H1 (cell line): ENCODE measurements around the gene CCDC82. TPM values are rescaled to one million over a fixed set of nuclear protein-coding genes. Genes with fewer than 3 reads are reported as not detected.
A peak's percentile ranks its signal among the peaks of the same experiment; 100 is the strongest.

Experiments
- CTCF ChIA-PET: fragments of 300-600 bp; sonication (Branson Sonifier 250); formaldehyde crosslinking; loops from one replicate; lab custom pipeline; 2021; ENCODE audit not compliant: partially characterized antibody; lab: Charles Lee
- POLR2A ChIA-PET: fragments of 300-600 bp; sonication (Branson Sonifier 250); formaldehyde crosslinking; loops from one replicate; lab custom pipeline; 2021; ENCODE audit warnings: inconsistent platforms; ENCODE audit not compliant: partially characterized antibody; lab: Charles Lee
- DNase-seq, 2 experiments: peaks; one replicate each; pipeline versions ENCODE4 v3.0.0 to v3.0.0-alpha.2; 2010 to 2022; ENCODE audit warnings: low spot score in 2 of 2, low read depth in 1 of 2, mixed read lengths in 1 of 2
- FAIRE-seq: peaks from 2 replicates; lab custom pipeline; 2011; peaks lifted over from hg19 to GRCh38; lab: Jason Lieb, UNC
- H2AFZ ChIP-seq: 2 replicates; pipeline ENCODE4 v1.8.1; 2012; ENCODE audit warnings: low read length, inconsistent platforms
- H2AK5ac ChIP-seq: 2 replicates; pipeline ENCODE4 v1.6.1; 2013; ENCODE audit warnings: low read depth, low read length
- H2BK120ac ChIP-seq: replicated peaks from 2 replicates; pipeline ENCODE3; 2013; ENCODE audit warnings: low read depth, low read length, inconsistent platforms
- H2BK12ac ChIP-seq: 2 replicates; pipeline ENCODE4 v1.6.1; 2013; ENCODE audit warnings: low read depth, low read length
- H2BK15ac ChIP-seq: 2 replicates; pipeline ENCODE4 v1.6.1; 2013; ENCODE audit warnings: low read length
- H2BK20ac ChIP-seq: 2 replicates; pipeline ENCODE4 v1.6.1; 2013; ENCODE audit warnings: low read length
- H2BK5ac ChIP-seq: 2 replicates; pipeline ENCODE4 v1.6.1; 2013; ENCODE audit warnings: low read depth, low read length
- H3K14ac ChIP-seq: 2 replicates; pipeline ENCODE4 v1.6.1; 2013; ENCODE audit warnings: inconsistent platforms; ENCODE audit not compliant: insufficient read length
- H3K18ac ChIP-seq: 2 replicates; pipeline ENCODE4 v1.6.1; 2013; ENCODE audit warnings: low read length; ENCODE audit errors: extremely low read depth
- H3K23ac ChIP-seq: 2 replicates; pipeline ENCODE4 v1.6.1; 2013; ENCODE audit warnings: inconsistent platforms; ENCODE audit not compliant: insufficient read length
- H3K23me2 ChIP-seq: 2 replicates; pipeline ENCODE4 v1.6.1; 2013; ENCODE audit warnings: low read depth, low read length
- H3K27ac ChIP-seq: 2 replicates; pipeline ENCODE4 v1.6.1; 2011; ENCODE audit warnings: low read depth, low read length, inconsistent platforms
- H3K27me3 ChIP-seq, 4 experiments: replicated peaks in 1 of 4; 1 replicate in 1 of 4; 2 replicates in 3 of 4; pipeline versions ENCODE4 v1.6.1 to v1.8.1; 2011 to 2013; ENCODE audit warnings: low read length in 3 of 4, mild to moderate bottlenecking in 3 of 4, inconsistent platforms in 2 of 4, mixed read lengths in 2 of 4, moderate library complexity in 1 of 4; ENCODE audit not compliant: control insufficient read depth in 3 of 4, insufficient read depth in 3 of 4; ENCODE audit errors: extremely low read depth in 1 of 4
- H3K36me3 ChIP-seq, 4 experiments: 2 replicates each; pipeline versions ENCODE4 v1.6.1 to v1.8.1; 2011 to 2013; ENCODE audit warnings: mild to moderate bottlenecking in 4 of 4, low read length in 3 of 4, moderate library complexity in 2 of 4, control low read depth in 1 of 4, inconsistent platforms in 1 of 4; ENCODE audit not compliant: insufficient read depth in 4 of 4, control insufficient read depth in 2 of 4
- H3K4ac ChIP-seq: replicated peaks from 2 replicates; pipeline ENCODE3; 2013; ENCODE audit warnings: low read length, low read depth, mixed read lengths, inconsistent platforms; ENCODE audit not compliant: insufficient read length
- H3K4me1 ChIP-seq, 4 experiments: replicated peaks in 1 of 4; 1 replicate in 1 of 4; 2 replicates in 3 of 4; pipeline versions ENCODE4 v1.6.1 to v1.8.1; 2011 to 2013; ENCODE audit warnings: low read length in 3 of 4, inconsistent platforms in 2 of 4, mixed read lengths in 1 of 4; ENCODE audit not compliant: insufficient read depth in 4 of 4, control insufficient read depth in 3 of 4
- H3K4me2 ChIP-seq, 2 experiments: 2 replicates each; pipeline versions ENCODE4 v1.6.1 to v1.8.1; 2011 to 2013; ENCODE audit warnings: low read depth in 2 of 2, low read length in 2 of 2, control low read depth in 1 of 2, inconsistent platforms in 1 of 2, mild to moderate bottlenecking in 1 of 2; ENCODE audit not compliant: insufficient read depth in 1 of 2
- H3K4me3 ChIP-seq, 4 experiments: fragments of 200-600, 300-600 bp in 1 of 4; sonication (generic), shearing (Covaris generic), sonication (Bioruptor Twin) in 1 of 4; 2 replicates each; pipeline versions ENCODE4 v1.5.1 to v1.8.1; 2011 to 2016; ENCODE audit warnings: low read length in 4 of 4, low read depth in 3 of 4, control low read depth in 2 of 4, inconsistent platforms in 2 of 4, mild to moderate bottlenecking in 2 of 4, mixed read lengths in 1 of 4, moderate library complexity in 1 of 4; ENCODE audit not compliant: insufficient read depth in 2 of 4; ENCODE audit errors: extremely low read depth in 1 of 4
- H3K56ac ChIP-seq: replicated peaks from 2 replicates; pipeline ENCODE3; 2013; ENCODE audit warnings: low read depth, mild to moderate bottlenecking, mixed read lengths, low read length, inconsistent platforms; ENCODE audit not compliant: insufficient read length
- H3K79me1 ChIP-seq: 2 replicates; pipeline ENCODE4 v1.6.1; 2013; ENCODE audit warnings: low read depth, low read length, control low read depth
- H3K79me2 ChIP-seq, 2 experiments: 2 replicates each; pipeline versions ENCODE4 v1.6.1 to v1.8.1; 2012 to 2013; ENCODE audit warnings: low read length in 2 of 2, mild to moderate bottlenecking in 2 of 2, inconsistent platforms in 1 of 2; ENCODE audit not compliant: insufficient read depth in 2 of 2, control insufficient read depth in 1 of 2
- H3K9ac ChIP-seq, 4 experiments: replicated peaks in 1 of 4; 1 replicate in 1 of 4; 2 replicates in 3 of 4; pipeline versions ENCODE4 v1.6.1 to v1.8.1; 2011 to 2013; ENCODE audit warnings: low read depth in 3 of 4, low read length in 3 of 4, control low read depth in 2 of 4, mild to moderate bottlenecking in 2 of 4, moderate library complexity in 2 of 4, inconsistent platforms in 1 of 4; ENCODE audit errors: extremely low read depth in 1 of 4
- H3K9me3 ChIP-seq, 2 experiments: 2 replicates each; pipeline versions ENCODE4 v1.6.1 to v1.8.1; 2012 to 2013; ENCODE audit warnings: mild to moderate bottlenecking in 2 of 2, moderate library complexity in 2 of 2, control low read depth in 1 of 2, inconsistent platforms in 1 of 2, low read depth in 1 of 2, low read length in 1 of 2, mixed read lengths in 1 of 2; ENCODE audit not compliant: insufficient read depth in 2 of 2
- H4K20me1 ChIP-seq, 2 experiments: replicated peaks in 1 of 2; 2 replicates each; pipeline versions ENCODE3 to v1.8.1; 2011 to 2013; ENCODE audit warnings: inconsistent platforms in 2 of 2, low read length in 2 of 2, mild to moderate bottlenecking in 1 of 2; ENCODE audit not compliant: insufficient read depth in 2 of 2, control insufficient read depth in 1 of 2
- H4K5ac ChIP-seq: 2 replicates; pipeline ENCODE4 v1.6.1; 2013; ENCODE audit warnings: low read length, low read depth, mixed read lengths, inconsistent platforms; ENCODE audit not compliant: insufficient read length
- H4K8ac ChIP-seq: 2 replicates; pipeline ENCODE4 v1.8.0; 2013; ENCODE audit warnings: mild to moderate bottlenecking, moderate library complexity, low read length, inconsistent platforms; ENCODE audit not compliant: insufficient read depth; ENCODE audit errors: extremely low read depth
- H4K91ac ChIP-seq: replicated peaks from 2 replicates; pipeline ENCODE3; 2013; ENCODE audit warnings: low read length, mixed read lengths, inconsistent platforms; ENCODE audit not compliant: insufficient read length
- BRCA1 ChIP-seq: IDR thresholded peaks from 2 replicates; pipeline ENCODE4 v1.6.1; 2012; ENCODE audit warnings: low read depth, low read length, improper control_type of control experiment
- E2F6 ChIP-seq: IDR thresholded peaks from 2 replicates; pipeline ENCODE4 v1.6.1; 2012; ENCODE audit warnings: inconsistent platforms
- HDAC6 ChIP-seq: IDR thresholded peaks from one replicate; pipeline ENCODE4 v1.7.1; 2012; ENCODE audit warnings: low read depth, mild to moderate bottlenecking, inconsistent platforms, low read length, moderate library complexity
- KDM4A ChIP-seq: IDR thresholded peaks from one replicate; pipeline ENCODE4 v1.7.1; 2012; ENCODE audit warnings: low read depth, mild to moderate bottlenecking, moderate library complexity, low read length, inconsistent platforms; ENCODE audit not compliant: severe bottlenecking
- MAX ChIP-seq: IDR thresholded peaks from 2 replicates; pipeline ENCODE4 v1.6.1; 2012; ENCODE audit warnings: inconsistent platforms
- POLR2AphosphoS5 ChIP-seq: IDR thresholded peaks from 2 replicates; pipeline ENCODE4 v1.6.1; 2011; ENCODE audit warnings: low read depth, low read length
- RBBP5 ChIP-seq: IDR thresholded peaks from 2 replicates; pipeline ENCODE4 v1.7.1; 2012; ENCODE audit warnings: low read depth, mild to moderate bottlenecking, inconsistent platforms, low read length, moderate library complexity, borderline replicate concordance
- TCF12 ChIP-seq: IDR thresholded peaks from 2 replicates; pipeline ENCODE4 v1.6.1; 2011; ENCODE audit warnings: low read depth, mild to moderate bottlenecking, low read length
- TEAD4 ChIP-seq: IDR thresholded peaks from 2 replicates; pipeline ENCODE4 v1.6.1; 2012; ENCODE audit warnings: low read depth, low read length, inconsistent platforms, mixed read lengths
- WGBS, 2 experiments: shearing (Covaris generic) in 1 of 2; methylation state at CpG; one replicate each; pipeline versions ENCODE4 v1.1.6 to v1.1.7; 2013 to 2015; ENCODE audit warnings: low lambda C conversion rate in 2 of 2, mixed read lengths in 2 of 2, inconsistent platforms in 1 of 2, low coverage in 1 of 2, missing lambda C conversion rate in 1 of 2; ENCODE audit not compliant: insufficient replicate concordance in 2 of 2, insufficient coverage in 1 of 2, insufficient read length in 1 of 2; ENCODE audit errors: extremely low coverage in 1 of 2, missing lambda C conversion rate in 1 of 2; 5-methylcytosine and 5-hydroxymethylcytosine counted together
- polyA plus RNA-seq, 7 experiments: library from polyadenylated mRNA; depleted of rRNA in 3 of 7; stranded (reverse) in 5 of 7; unstranded in 2 of 7; fragments of >200 nt in 5 of 7; fragments of 200-250 nt in 2 of 7; gene quantifications; 1 replicate in 5 of 7; 2 replicates in 1 of 7; 4 replicates in 1 of 7; pipeline versions ENCODE4 v1.2.1 to v1.2.3, GENCODE V29; 2011 to 2013; ENCODE audit warnings: missing spikeins in 2 of 7, mixed read lengths in 2 of 7
- total RNA-seq: library from RNA; stranded (reverse); fragmentation: NEBNext Ultra II Directional; extraction: Animal tissue kit (Norgen Biotek cat#: 25700); gene quantifications from 2 replicates; pipeline ENCODE4 v1.2.1, GENCODE V29; 2021
- TF ChIP-seq, protein P1 (sequence below): IDR thresholded peaks from 2 replicates; pipeline ENCODE4 v1.6.1; 2011; ENCODE audit warnings: low read length, improper control_type of control experiment

CCDC82 gene
- total and polyA plus RNA-seq, 2 of the 8 experiments (the other 6 are each of a cell fraction or from before 2014, with no cell fraction given): 6.0 to 15.2 TPM

GRCh38 chr11:96338910-96339705 is 50.6 kb downstream of the CCDC82 start:
- H2AK5ac ChIP-seq: no peak overlapping the region
- H3K4me2 ChIP-seq: no peak overlapping the region; a peak in 1 of 4 replicates
- no peak overlapping the region for H4K5ac ChIP-seq
- no peak for FAIRE-seq
- peaks cover 0 to 22% of the 10 kb centered on the region in 2 experiments; a peak in 2 of 4 replicates for H3K79me2 ChIP-seq
- H3K36me3 ChIP-seq: no peaks in the 10 kb centered on the region
- H3K27ac ChIP-seq: no peak overlapping the region
- H3K79me1 ChIP-seq: no peaks in the 10 kb centered on the region; the same call in 1 of the 2 replicates
- H3K14ac ChIP-seq: no peak overlapping the region
- no peak overlapping the region for H4K91ac ChIP-seq
- H3K23ac ChIP-seq: no peak overlapping the region
- no peak overlapping the region for H3K56ac ChIP-seq
- H3K4me1 ChIP-seq: peaks cover 0 to 28% (median 15%) of the 10 kb centered on the region in 4 experiments; a peak in 6 of 7 replicates
- H2BK20ac ChIP-seq: no peak overlapping the region
- no peak overlapping the region for H2BK5ac ChIP-seq
- POLR2A ChIA-PET: interaction anchor here (1.3 to 1.4 kb wide), 2 partner anchors 16 to 33 kb away, joined by 3 read pairs; no protein-coding TSS in a partner anchor
- CTCF ChIA-PET: interaction anchor here (0.6 to 7.7 kb wide), 12 partner anchors 8 to 490 kb away, joined by 3 to 49 read pairs (median 4); no protein-coding TSS in a partner anchor
- no peak overlapping the region for H3K9ac ChIP-seq
- no peaks in the 10 kb centered on the region for H3K9me3 ChIP-seq
- H3K18ac ChIP-seq: no peak overlapping the region
- no peak overlapping the region for H3K4me3 ChIP-seq
- WGBS, 2 experiments: 91% methylated on average over 13 of the region's 13 CpGs; no CpG with 5 or more reads in 1 of the 2 experiments
- H2AFZ ChIP-seq: no peak overlapping the region
- TF ChIP-seq RBBP5 (no peak), MAX (no peak), HDAC6 (no peak), POLR2AphosphoS5 (no peak), KDM4A (no peak), E2F6 (no peak), TEAD4 (no peak), TCF12 (no peak), BRCA1 (no peak)
- TF ChIP-seq, protein P1, sequence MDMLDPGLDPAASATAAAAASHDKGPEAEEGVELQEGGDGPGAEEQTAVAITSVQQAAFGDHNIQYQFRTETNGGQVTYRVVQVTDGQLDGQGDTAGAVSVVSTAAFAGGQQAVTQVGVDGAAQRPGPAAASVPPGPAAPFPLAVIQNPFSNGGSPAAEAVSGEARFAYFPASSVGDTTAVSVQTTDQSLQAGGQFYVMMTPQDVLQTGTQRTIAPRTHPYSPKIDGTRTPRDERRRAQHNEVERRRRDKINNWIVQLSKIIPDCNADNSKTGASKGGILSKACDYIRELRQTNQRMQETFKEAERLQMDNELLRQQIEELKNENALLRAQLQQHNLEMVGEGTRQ: no peak
- H2BK120ac ChIP-seq: no peak overlapping the region
- H3K23me2 ChIP-seq: peaks cover 6% of the 10 kb centered on the region; the same call in 1 of the 2 replicates
- 0 out of 2 replicates have a peak overlapping the region, but pooled peaks have one; percentile 7 for H2BK12ac ChIP-seq
- no peaks in the 10 kb centered on the region for H4K20me1 ChIP-seq
- no peak overlapping the region for H2BK15ac ChIP-seq
- DNase-seq: no peak
- peaks cover 0 to 3% (median 0%) of the 10 kb centered on the region in 4 experiments; a peak in 1 of 7 replicates for H3K27me3 ChIP-seq
- no peak overlapping the region for H4K8ac ChIP-seq
- H3K4ac ChIP-seq: peak overlapping the region; percentile 82
